ENCODE measurements around the gene EFL1.
"Not testable (repeated sequence)": the region's sequence is repeated elsewhere in the genome, so short reads cannot be mapped to it uniquely, and the experiment has no call there.

Gene EFL1

DNA sequence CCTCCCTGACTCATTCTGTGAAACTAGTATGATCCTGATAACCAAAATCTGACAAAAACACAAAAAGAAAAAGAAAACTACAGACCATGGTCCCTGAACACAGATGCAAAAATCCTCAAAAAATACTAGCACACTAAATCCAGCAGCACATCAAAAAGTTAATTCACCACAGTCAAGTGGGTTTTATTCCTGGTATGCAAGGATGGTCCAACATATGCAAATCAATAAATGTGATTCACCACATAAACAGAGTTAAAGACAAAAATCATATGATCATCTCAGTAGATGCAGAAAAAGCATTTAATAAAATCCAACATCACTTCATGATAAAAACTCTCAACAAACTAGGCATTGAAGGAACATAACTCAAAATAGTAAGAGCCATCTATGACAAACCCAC, 12.9 kb upstream of the EFL1 start:
- DNase-seq = no peak

DNA sequence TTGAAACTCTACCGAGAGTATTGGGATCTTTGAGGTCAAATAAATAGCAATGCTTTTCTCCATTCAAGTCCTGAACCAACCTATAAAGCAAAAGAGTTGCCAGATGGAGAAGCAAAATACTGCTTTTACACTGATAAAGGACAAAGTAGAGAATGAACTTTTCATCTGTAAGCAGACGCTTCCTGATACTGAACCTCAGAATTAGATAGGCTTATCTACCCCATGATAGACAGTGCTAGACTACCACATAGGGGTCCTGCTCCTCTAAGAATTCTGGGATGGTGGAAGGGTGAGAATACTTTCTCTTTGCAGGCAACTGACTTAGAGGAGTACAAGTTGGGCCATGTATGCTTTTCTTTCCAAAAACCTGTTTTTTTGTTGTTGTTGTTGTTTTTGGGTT, 9.6 kb upstream of the EFL1 start:
- DNase-seq = no peak

DNA sequence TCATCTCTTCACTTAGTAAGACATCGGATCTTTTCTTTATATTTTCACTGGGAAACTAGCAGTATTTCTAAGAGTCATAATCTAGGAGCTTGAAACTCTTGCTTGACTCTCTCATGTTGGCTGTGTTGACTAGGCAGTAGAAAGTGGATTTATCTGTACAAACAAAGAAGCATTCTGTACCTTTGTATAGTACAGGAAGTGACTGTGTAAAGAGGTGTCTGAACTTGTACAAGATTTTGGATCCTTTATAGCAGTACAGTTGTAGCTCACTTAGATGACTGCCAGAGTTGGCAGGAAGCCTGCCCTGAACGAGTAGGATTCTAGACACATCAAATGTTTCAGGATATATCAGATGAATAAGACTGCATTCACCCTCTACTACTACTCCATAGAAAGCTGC, 5.9 kb upstream of the EFL1 start:
- DNase-seq = not testable (repeated sequence)

DNA sequence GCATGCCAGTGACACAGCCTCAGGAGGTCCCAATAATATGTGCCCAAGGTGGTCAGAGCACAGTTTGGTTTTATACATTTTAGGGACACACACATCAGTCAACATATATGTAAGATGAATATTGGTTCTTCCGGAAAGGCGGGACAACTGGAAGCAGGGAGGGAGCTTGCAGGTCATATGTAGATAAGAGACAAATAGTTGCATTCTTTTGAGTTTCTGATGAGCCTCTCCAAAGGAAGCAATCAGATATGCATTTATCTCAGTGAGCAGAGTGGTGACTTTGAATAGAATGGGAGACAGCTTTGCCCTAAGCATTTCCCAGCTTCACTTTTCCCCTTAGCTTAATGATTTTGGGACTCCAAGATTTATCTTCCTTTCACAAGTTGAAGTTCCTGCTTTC, 4.6 kb upstream of the EFL1 start:
- DNase-seq = not testable (repeated sequence)

DNA sequence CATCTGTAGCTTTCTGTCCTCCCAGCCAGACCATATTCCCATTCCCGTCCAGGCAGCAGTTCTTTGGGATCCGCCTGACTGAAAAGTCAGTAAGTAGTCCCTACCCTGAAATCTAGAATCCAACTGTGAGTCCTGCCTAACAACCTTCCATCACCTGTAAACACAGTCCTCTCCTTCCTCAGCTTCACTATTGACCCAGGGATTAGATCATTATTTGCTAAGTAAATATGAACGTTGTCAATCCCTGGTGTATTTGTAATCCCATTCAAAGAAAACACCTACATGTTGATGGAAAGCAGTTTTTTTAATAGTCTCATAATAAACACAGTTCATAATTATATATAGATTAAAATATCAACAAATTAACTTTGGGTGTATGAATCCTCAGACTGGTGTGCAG, 816 bp upstream of the EFL1 start:
- no peak for DNase-seq

DNA sequence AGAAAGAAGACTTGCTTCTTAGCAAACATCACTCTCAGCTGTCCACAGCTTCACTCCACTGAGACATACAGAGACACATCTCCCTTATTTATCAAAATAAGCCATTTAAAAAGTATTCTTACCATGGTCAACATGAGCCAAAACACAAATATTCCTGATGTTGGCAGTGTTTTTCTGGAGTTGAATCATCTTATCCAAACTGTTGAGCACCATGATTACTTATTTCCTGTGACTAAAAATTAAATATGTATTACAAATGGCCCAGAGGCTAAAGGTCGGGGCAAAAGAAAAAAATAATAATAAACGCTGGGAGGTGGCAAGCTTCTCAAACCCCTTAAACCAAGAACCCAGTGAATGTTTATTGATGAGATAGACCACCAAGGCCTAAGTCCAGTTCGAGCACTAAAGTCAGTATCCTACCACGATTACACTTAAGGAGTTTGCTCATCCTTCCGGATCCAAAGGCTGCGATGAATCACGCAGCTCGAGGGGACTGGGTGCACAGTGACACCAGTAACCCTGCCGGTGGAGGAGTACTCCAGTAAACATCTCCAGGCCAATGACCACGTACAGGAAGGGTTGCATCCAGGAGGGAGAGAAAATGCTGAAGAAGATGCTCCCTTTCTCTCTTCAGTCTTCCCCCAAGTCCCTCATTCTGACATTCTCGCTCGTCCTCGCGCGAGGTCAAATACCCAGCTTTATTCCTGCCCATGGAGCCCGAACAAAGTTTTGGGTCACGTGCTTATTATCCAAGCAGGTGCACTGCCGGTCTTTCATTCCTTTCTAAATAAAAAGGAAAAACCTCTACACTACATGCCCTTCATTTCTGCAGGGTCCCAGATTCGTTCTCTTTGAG, 740 bp downstream of the EFL1 start:
- peak; percentile 51 for DNase-seq

DNA sequence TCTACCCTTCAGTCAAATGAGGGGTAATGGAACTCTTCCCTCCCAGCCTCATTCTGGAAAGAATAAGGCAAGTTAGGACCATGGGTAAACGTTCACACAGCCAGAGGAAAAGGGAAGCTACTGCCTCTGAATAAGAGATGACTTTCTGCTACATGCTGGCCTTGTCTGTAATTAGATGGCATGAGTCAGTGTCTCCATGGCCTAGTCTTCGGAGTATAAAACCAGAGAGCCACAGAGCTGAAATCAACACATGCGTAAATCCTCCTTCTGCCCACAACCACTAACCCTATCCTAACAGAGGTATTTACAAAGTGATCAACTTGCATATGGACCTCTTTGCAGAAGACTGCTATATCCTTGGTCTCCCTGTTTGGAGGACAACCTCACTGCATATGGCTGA, 14.3 kb downstream of the EFL1 start:
- not testable (repeated sequence) for DNase-seq

DNA sequence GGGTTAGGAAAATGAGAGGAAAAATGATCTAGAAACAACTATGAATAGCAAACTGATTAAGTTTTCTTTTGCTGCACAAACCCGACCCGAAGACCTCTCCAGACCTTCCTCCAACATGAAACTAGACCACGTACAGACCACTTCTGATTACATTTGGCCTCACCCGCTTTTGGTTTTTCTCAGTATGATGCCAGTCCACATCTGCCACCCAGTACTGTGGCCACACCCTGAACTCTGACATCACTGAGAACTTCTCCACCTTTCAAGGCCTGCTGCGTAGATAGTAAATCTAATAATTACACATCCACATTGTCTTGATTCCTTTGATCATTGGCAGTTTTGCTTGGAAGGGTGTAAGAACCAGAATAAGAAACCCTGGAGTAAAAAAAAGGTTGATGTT, 16.6 kb downstream of the EFL1 start:
- not testable (repeated sequence) for DNase-seq

DNA sequence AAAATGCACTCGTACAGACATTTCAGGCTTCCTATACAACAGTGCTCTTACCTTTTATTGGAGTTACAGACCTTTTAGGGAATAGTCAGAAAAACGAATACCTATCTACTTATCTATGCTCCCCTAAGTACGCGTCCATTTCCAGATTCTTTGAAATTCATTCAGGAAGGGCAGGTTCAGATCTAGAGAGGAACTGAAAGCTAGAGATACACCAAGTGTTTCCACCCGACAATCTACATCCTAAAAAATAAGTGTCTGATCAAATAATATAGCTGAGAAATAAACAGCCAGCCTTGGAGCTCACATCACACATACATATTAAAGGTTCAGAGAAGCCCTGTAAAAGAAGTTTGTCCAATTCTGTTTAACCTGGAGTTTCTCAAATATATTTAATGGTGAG, 18.9 kb downstream of the EFL1 start:
- not testable (repeated sequence) for DNase-seq

DNA sequence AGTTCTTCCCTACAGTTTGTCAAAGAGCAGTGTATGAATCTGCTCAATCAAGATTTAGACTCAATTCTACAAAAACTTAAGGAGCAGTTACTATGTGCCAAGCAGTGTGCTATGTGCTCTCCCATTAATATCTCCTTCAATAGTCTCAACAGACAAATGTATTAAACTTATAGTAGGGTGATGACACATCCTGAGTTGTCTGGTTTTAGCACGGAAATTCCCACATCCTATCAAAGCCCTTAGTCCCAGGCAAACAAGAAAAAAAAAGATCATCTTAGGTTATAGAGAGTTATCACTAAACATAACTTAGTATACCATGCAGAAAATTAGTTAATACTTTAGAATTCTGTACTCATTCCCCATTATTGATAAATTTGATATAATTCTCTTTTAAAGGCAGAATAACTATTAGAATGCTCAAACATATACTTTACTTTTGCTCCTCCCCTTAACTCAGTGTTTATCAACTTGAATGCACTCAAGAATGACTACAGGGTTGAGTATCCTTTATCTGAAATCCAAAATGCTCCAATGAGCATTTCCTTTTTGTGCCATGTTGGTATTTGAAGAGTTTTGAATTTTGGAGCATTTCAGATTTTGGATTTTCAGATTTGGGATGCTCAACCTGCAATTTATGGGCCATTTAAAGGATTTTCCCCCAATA, 20.6 kb downstream of the EFL1 start:
- DNase-seq = not testable (repeated sequence)

DNA sequence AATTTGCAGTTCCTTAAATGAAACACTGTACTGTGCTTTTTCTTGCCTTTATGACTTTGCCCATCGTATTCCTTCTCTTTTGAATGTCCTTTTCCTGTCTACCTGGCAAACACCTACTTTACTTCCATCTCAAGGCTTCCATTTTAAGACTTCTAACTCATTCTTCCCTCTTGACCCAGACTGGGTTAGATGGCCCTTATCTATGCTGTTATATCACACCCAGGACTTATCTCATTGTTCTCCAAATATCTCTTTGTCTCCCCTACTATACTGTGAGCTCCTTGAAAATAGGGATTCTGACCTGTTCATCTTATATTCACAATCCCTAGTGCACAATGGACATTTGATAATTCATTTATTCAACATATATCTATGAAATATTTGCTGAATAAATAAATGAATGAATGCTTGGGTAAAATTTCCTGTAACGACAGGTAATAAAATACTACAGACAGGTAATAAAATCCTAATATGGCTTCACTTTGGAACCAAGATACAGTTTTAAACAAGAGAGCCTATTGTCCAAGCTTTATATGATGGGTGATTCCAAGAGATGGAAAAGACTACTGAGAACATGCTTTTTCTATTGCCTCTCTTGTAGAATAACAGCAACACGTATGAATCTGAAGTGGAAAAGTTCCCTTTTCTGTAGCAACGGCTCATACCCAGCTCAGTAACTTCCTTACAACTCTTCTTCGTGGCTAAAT, 22.7 kb downstream of the EFL1 start:
- no peak for DNase-seq

DNA sequence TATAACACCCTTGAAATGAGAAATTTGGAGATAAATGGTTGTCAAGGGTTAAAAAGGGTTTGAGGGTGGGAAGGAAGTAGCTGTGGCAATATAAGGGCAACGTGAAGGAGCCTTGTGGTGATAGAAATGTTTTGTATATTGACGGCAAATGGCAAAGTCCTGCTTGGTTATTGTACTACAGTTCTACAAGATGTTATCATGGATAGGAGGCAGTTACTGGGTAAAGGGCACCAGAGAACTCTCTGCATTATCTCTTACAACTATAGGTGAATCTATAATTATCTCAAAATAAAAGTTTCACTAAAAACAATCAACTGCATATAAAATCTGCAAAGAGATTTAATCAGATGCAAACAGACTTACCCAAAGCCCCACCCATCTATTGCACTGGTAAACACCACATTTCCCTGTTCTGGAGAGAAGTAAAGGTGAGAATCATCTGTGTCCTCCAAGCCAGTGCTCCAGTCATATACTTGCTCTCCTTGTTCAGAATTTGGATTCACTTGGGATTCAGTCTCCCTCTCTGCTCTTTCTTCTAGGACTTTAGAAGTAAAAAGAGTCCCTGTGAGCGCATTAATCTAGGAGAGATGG, 24.5 kb downstream of the EFL1 start:
- not testable (repeated sequence) for DNase-seq

DNA sequence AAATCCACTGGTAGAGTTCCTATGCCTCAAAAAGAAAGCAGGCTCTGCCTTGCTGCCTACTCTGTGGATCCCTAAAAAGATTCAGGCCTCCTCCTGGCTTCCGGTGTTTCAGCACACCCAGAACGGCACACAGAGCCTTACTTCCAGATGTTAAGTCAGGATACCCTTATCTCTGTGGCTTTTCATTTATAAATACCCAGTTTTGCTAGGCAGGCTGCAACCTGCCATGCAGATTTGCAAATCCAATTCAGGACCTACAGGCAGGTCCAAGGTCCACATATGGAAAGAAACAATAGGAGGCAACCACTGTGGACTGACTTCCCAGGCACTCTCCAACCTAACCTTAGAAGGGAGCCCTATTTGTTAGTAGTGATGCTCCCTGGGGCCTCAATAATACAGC, 30.7 kb downstream of the EFL1 start:
- no peak for DNase-seq

DNA sequence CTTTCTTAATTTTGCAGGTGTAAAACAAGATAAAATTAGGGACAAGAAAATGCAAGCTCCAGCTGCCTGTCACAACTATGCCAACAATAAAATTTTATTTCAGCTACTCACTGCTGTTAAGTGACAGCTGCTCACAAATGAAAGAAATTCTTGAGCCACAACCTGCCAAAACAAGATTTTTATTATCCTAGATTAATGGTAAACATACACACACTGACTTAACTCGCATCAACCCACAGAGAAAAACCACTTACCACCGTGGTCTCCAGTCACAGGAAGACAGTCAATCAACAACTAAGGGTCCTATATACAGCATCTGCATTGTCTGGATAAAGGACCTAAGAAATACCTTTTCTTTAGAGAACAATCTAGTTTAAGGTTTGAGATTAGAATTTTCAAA, 31.3 kb downstream of the EFL1 start:
- no peak for DNase-seq

DNA sequence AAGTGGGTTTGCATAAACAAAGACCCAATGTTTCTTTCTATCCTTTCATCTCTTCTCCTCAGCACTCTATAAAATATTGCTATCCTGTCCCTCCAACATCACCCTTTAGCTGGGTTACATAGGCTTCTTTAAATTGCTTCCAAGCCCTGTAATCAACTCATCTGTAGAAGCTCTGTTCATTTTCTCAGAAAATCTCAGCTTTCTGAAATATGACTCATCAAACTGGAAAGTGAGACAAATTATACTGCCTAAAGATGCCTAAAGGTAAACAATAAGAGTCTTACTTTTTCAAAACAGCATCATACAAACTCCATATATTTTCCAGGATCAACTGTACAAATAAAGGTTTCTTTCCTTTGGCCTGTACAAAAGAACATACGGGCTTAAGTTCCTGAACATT, 33.8 kb downstream of the EFL1 start:
- no peak for DNase-seq

DNA sequence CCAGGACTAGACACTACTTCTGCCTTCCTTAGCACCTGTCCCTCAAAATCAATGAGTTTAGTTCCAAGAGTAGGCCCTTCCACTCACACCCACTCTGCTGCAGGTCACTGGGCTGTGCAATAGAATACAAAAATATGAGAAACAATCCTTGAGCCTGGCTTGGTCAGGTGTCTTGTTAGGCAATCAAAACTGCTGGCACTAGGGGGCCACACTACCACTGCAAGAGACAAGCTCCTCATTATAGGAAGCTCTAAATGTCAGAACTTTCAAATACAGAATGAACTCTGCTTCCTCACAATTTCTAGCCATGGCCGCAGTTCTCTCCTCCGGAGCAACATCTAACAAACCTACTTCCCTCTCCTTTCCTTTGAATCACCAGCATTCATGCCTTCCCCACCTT, 41.0 kb downstream of the EFL1 start:
- not testable (repeated sequence) for DNase-seq

DNA sequence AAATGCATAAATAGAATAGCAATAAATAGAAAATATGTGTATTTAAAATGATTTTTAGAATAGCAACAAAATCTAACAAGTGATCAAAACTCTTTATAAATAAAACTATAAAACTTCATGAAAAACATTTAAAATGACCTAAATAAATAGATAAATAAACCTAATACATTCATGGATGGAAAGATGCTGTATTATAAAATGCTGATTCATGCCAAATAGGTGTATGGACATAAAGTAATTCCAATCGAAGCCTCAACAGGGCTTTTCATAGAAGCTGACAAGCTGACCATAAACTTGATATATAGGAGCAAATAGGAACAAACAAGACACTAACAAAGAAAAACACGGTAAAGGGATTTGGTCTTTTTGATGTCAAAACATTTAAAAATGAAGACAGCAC, 46.4 kb downstream of the EFL1 start:
- DNase-seq = not testable (repeated sequence)

DNA sequence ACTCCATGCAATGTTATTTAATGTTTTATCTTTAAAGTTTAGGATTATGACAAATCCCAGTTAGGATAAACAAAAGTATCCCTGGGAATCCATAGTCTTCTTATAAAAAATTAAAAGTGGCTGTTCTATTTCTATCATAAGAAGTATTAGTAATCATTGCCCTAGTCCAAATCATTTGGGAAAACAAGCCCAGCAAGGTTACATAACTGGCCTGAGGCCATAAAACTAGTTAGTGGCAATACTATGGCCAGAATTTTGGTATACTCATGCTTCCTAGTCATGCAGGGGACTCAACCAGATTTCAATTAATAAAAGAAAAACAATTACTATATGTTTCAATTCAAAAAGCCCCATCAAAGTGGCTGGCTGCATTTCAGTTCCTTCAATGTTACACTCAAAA, 50.3 kb downstream of the EFL1 start:
- not testable (repeated sequence) for DNase-seq

DNA sequence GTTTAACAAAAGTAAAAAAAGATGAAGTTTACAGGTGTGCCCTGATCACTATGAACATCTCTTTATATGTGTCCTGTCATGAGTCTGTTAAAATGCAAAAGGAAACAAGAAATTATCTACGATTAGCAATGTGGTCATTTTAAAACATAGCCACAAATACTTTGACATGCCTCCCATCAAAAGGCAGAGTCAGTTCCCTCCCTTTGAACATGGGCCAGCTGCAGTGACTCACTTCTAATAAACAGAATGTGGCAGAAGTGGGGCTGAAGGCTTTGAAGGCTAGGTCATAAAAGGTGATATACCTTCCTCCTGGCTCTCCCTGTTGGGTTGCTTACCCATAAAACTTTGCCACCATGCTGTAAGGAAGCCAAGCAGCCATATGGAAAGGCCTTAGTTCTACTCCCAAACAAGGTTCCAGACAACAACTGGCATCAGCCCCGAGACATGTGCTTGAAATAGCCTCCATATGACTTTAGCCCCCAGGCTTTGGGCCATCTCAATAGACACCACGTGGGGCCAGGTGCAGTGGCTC, 52.4 kb downstream of the EFL1 start:
- DNase-seq = not testable (repeated sequence)

DNA sequence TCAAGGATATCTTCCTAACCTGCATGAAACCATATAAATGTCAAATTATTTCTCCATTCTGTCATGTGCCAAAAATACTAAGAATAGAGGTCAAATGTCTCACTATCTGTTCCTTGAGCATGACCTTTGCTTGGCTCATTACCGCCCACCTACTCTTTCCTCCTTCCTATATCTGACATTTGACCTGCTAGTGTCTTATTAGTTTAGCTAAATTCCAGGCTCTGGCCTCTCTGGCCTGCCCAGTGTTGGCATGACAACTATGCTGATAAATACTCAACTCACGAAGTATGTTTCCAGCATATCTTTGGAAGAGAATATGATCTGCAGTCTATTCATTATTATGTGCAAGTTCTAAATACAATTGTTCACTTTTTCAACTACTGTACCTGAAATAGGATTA, 58.0 kb downstream of the EFL1 start:
- not testable (repeated sequence) for DNase-seq

DNA sequence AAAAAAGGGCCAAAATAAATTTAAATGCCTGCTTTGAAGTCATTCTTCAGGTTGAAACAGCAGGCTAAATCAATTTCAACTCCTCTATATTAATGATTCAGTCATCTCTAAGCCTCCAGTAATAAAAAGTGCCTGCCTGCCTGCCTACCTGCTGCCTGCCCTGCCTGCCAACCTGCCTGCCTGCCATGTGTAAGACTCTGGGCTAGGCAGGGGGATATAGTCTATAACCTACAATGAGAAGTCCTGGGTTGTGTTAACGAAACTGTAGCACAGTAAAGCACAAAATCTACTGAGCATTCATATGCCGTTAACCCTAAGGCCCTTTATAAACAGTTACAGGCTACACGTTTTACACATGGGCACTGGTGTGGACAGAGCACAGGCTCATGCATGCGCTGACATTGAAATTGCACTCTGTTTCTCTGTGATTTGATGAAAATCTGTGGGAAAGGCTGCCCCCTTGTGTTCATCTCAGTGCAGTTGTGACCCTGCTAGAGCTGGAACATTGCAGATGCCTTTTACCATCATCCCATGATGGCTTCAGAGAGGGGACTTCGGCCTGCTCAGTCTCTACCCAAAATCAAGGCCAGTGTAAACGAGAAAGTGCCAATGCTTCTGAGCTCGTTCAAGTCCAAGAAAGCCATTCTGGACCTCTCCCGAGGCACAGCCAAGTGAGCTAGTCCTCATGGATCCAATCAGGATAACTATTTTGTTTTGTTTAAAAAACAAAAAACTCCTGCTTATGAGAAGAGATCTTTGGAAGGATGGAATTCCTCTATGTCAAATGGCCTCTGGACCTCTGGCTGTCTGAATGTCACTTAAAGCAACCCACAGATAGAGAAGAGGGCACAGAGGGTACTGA, 64.6 kb downstream of the EFL1 start:
- DNase-seq = peak; percentile 64

DNA sequence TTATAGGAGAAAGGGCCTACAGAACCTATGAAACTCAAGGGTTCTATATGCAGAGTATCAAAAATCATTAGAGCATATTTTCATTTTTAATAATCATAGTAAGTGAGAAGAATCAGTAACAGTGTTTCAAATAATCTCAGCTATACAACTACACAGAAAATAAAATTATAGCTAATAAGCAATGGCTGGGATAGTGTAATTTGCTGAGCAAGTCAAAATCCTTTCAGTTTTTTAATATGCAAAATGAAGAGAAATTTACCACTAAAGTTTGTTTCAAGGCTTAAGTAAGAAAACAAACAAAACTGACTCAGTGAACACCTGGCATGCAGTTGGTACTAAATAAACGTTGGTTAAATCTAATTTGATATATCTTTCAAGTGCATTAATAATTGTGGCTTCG, 66.2 kb downstream of the EFL1 start:
- DNase-seq = no peak
